HG02884 (cell line): ENCODE measurements around the gene SLITRK4.

Experiments
- ATAC-seq: cut with Tn5 transposase; IDR thresholded peaks from one replicate; pipeline ENCODE4 v1.9.1; 2021; ENCODE audit warnings: mild to moderate bottlenecking, moderate library complexity; ENCODE audit not compliant: unreplicated experiment

Gene SLITRK4

GRCh38 chrX:143635915-143636314, at the start of gene SLITRK4:
Gene SLITRK4 (minus strand): TSS chrX:143636101. CDS start chrX:143631108, 4,993 bp downstream.
- no peak for ATAC-seq

GRCh38 chrX:143683486-143683885, 47.6 kb upstream of the SLITRK4 start:
- ATAC-seq, result no peak

- ATAC-seq, result no peak
Observed at GRCh38 chrX:143674926-143675325, 39.0 kb upstream of the SLITRK4 start.

GRCh38 chrX:143669395-143669794, 33.5 kb upstream of the SLITRK4 start:
- ATAC-seq, result no peak

- ATAC-seq, result no peak
Observed at GRCh38 chrX:143664302-143664701, 28.4 kb upstream of the SLITRK4 start.

- ATAC-seq, result no peak
Observed at GRCh38 chrX:143663755-143664154, 27.9 kb upstream of the SLITRK4 start.

GRCh38 chrX:143661286-143661685, 25.4 kb upstream of the SLITRK4 start:
- ATAC-seq, result no peak

- peak; percentile 69 for ATAC-seq
Observed at GRCh38 chrX:143648705-143649104, 12.8 kb upstream of the SLITRK4 start.

- ATAC-seq, result no peak
Observed at GRCh38 chrX:143642426-143642825, 6.5 kb upstream of the SLITRK4 start.

- no peak for ATAC-seq
Observed at GRCh38 chrX:143636831-143637230, 930 bp upstream of the SLITRK4 start.

- ATAC-seq, result no peak
Observed at GRCh38 chrX:143634663-143635455, 1.0 kb downstream of the SLITRK4 start.

GRCh38 chrX:143634309-143634662, 1.6 kb downstream of the SLITRK4 start:
- no peak for ATAC-seq

GRCh38 chrX:143633461-143634308, 2.2 kb downstream of the SLITRK4 start:
- ATAC-seq, result no peak

GRCh38 chrX:143632625-143633410, 3.1 kb downstream of the SLITRK4 start:
- no peak for ATAC-seq

GRCh38 chrX:143623657-143624056, 12.2 kb downstream of the SLITRK4 start:
- ATAC-seq, result no peak

GRCh38 chrX:143621276-143621675, 14.6 kb downstream of the SLITRK4 start:
- ATAC-seq, result no peak

GRCh38 chrX:143615851-143616250, 20.1 kb downstream of the SLITRK4 start:
- no peak for ATAC-seq

GRCh38 chrX:143601809-143602208, 34.1 kb downstream of the SLITRK4 start:
- ATAC-seq, result no peak

- no peak for ATAC-seq
Observed at GRCh38 chrX:143581240-143581639, 54.7 kb downstream of the SLITRK4 start.

GRCh38 chrX:143580266-143580665, 55.6 kb downstream of the SLITRK4 start:
- no peak for ATAC-seq
